ENCODE results near the gene ELMO1. TPM values are rescaled to one million over a fixed set of nuclear protein-coding genes. Genes with fewer than 3 reads are reported as not detected.

The ELMO1 gene
- polyA plus RNA-seq, 1 experiment: not detected

DNA sequence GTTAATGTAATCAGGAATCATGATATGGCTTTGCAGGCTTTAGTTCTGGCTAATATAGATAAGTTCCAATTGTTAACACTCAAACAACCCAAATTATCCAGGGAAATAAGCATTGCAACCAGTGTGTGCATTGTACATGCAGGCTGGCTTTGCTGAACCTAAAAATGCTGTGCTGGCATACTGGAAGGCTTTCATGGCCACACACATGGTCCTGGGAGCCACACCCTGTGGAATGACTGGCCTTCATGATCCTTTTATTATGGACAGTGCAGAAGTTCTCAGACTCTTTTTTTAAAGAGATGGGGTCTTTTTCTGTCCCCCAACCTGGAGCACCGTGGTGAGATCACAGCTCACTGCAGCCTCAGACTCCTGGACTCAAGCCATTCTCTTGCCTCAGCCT, 5.0 kb downstream of the ELMO1 start:
- POLR2A ChIA-PET: no interaction called here
- CTCF ChIA-PET: no interaction called here
- peaks cover 18% of the 10 kb centered on the region for H3K9me3 ChIP-seq (ENCODE audit: control insufficient read depth, insufficient read depth, low read length)
- no peak overlapping the region for H3K4me3 ChIP-seq (ENCODE audit: low read depth, low read length)
- TF ChIP-seq CTCF (IDR thresholded peaks at IDR 0.05; ENCODE audit: low read depth, low read length): no peak
- H3K27me3 ChIP-seq (ENCODE audit: control insufficient read depth, insufficient read depth, low read length): no peaks in the 10 kb centered on the region
- no peak overlapping the region for H3K27ac ChIP-seq (ENCODE audit: low read depth, low read length)
- no peak for DNase-seq (ENCODE audit: low read depth, low spot score)

GRCh38 chr7:37442268-37442667, 6.4 kb downstream of the ELMO1 start:
- no peak overlapping the region for H3K4me3 ChIP-seq (ENCODE audit: low read depth, low read length)
- DNase-seq (ENCODE audit: low read depth, low spot score): no peak
- ChIA-PET POLR2A (no interaction called here), CTCF (no interaction called here)
- no peak overlapping the region for H3K27ac ChIP-seq (ENCODE audit: low read depth, low read length)
- no peak for TF ChIP-seq CTCF (IDR thresholded peaks at IDR 0.05; ENCODE audit: low read depth, low read length)
- no peaks in the 10 kb centered on the region for H3K27me3 ChIP-seq (ENCODE audit: control insufficient read depth, insufficient read depth, low read length)
- H3K9me3 ChIP-seq (ENCODE audit: control insufficient read depth, insufficient read depth, low read length): peaks cover 8% of the 10 kb centered on the region

GRCh38 chr7:37441816-37442215, 6.8 kb downstream of the ELMO1 start:
- CTCF ChIA-PET: no interaction called here
- no peak overlapping the region for H3K4me3 ChIP-seq (ENCODE audit: low read depth, low read length)
- peaks cover 6% of the 10 kb centered on the region for H3K9me3 ChIP-seq (ENCODE audit: control insufficient read depth, insufficient read depth, low read length)
- no peak overlapping the region for H3K27ac ChIP-seq (ENCODE audit: low read depth, low read length)
- H3K27me3 ChIP-seq (ENCODE audit: control insufficient read depth, insufficient read depth, low read length): no peaks in the 10 kb centered on the region
- TF ChIP-seq CTCF (IDR thresholded peaks at IDR 0.05; ENCODE audit: low read depth, low read length): no peak
- DNase-seq (ENCODE audit: low read depth, low spot score): no peak
- POLR2A ChIA-PET: no interaction called here

DNA sequence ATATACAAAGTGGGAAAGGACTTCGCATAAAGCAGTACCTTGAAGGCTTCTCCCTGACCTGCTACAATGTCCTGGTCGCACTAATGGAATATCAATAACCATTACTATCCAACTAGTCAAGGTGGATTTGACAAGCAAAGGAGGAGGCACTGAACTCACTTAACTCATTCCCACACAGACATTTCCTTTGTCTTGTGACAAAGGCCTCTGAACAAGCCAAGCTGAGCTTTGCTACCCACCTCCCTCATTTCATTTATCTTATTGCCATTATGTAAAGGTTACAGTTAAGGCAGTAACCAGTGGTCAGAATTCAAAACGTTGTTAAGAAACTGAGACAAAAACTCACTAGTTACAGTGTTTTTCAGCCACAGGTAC, 7.3 kb downstream of the ELMO1 start:
- ChIA-PET POLR2A (no interaction called here), CTCF (no interaction called here)
- Histone ChIP-seq H3K27me3 (ENCODE audit: control insufficient read depth, insufficient read depth, low read length) (no peaks in the 10 kb centered on the region), H3K27ac (ENCODE audit: low read depth, low read length) (no peak overlapping the region), H3K4me3 (ENCODE audit: low read depth, low read length) (no peak overlapping the region), H3K9me3 (ENCODE audit: control insufficient read depth, insufficient read depth, low read length) (peaks cover 6% of the 10 kb centered on the region)
- DNase-seq (ENCODE audit: low read depth, low spot score): no peak
- TF ChIP-seq CTCF (IDR thresholded peaks at IDR 0.05; ENCODE audit: low read depth, low read length): no peak

DNA sequence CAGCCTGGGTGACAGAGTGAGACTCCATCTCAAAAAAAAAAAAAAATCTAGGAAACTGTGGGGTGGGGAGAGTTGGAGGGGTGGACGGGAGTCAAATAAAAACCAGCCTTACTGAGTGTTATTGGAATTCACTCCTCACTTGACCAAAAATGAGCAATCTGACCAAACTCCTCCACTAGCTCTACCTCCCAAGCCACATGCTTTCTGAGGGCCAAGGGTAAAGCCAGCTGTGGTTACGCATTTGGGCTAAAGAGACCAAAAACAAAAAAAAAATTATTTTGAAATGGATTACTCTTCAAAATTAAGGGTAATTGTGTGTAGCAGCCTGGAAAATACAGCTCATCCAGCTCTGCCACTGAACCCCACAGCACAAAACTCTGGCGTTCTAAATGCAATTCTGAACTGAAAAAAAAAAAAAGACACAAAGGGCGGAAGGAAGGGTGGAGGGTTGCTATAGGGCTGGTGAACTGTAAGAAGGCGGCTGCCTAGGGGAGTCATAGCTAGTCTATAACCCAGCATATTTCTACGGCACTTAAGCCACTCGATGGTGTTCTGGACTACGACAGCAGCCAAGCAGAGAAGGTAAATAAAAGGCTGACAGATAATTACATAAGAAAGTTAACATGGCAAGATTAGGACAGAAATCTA, 7.8 kb downstream of the ELMO1 start:
- CTCF ChIA-PET: no interaction called here
- Histone ChIP-seq H3K9me3 (ENCODE audit: control insufficient read depth, insufficient read depth, low read length) (peaks cover 6% of the 10 kb centered on the region), H3K27me3 (ENCODE audit: control insufficient read depth, insufficient read depth, low read length) (no peaks in the 10 kb centered on the region), H3K27ac (ENCODE audit: low read depth, low read length) (no peak overlapping the region), H3K4me3 (ENCODE audit: low read depth, low read length) (no peak overlapping the region)
- DNase-seq (ENCODE audit: low read depth, low spot score): no peak
- no peak for TF ChIP-seq CTCF (IDR thresholded peaks at IDR 0.05; ENCODE audit: low read depth, low read length)
- POLR2A ChIA-PET: no interaction called here
